Measurements from ENCODE around the gene ADAP1. TPM values are rescaled to one million over a fixed set of nuclear protein-coding genes. Genes with fewer than 3 reads are reported as not detected.

The ADAP1 gene
- total and polyA plus RNA-seq, 2 of the 8 experiments (the other 6 are each of a cell fraction or from before 2014, with no cell fraction given) = 5.8 to 6.1 TPM

DNA sequence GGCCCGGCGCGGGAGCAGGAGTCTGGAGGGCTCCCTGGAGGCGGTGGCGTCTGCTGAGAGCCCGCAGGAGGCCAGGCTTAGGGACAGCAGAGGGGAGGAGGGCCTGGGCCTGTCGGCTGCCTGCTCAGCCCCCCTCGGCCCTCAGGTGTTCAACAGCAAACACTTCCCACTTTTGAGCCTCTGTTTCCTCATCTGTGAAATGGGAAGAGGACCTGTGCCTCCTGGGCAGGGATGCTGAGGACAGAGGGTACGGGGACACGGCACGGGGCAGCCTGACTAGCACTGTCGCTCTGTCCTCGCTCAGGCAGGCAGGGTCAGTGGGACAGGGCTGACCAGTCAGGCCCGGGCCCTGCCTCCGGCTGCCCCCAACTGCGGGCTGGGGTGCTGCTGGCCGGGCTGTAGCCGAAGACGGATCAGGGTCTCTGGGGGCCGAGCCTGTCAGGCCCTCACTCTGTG is 29.2 kb upstream of the ADAP1 start (continued):
- TF ChIP-seq, protein P1, sequence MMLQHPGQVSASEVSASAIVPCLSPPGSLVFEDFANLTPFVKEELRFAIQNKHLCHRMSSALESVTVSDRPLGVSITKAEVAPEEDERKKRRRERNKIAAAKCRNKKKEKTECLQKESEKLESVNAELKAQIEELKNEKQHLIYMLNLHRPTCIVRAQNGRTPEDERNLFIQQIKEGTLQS (IDR thresholded peaks at IDR 0.05; ENCODE audit: insufficient read depth, low read depth, low read length) = no peak
